IPS DF 4.7 (cell line): ENCODE data around the gene DNAJC30.
"Not testable (repeated sequence)": the region's sequence is repeated elsewhere in the genome, so short reads cannot be mapped to it uniquely, and the experiment has no call there.

Experiments used
- DNase-seq: peaks from one replicate; pipeline ENCODE4 v3.0.0-alpha.2; 2013; ENCODE audit warnings: low spot score; ENCODE audit errors: extremely low read depth

DNAJC30 gene

GRCh38 chr7:73683788-73684693, 788 bp upstream of the DNAJC30 start:
- DNase-seq: no peak

GRCh38 chr7:73682745-73683055, 553 bp downstream of the DNAJC30 start:
- no peak for DNase-seq

DNA sequence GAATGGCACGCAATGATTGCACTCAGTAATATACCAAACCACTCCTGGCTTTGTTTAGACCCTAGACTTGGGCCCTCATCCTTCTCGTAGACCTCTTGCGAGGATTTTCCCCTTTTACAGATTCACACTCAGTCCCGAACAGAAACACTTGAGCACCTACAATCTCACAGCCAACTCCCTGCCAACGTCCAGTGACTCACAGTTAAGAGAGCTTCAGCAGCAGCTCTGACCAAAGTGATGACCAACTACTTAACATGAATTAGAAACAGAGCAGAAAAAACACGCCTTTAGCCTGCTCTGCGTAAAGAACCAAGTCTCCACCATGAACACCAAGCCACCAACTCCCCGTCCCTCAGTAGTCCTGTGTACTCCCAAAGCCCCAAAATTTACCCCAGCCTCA, 2.2 kb downstream of the DNAJC30 start:
- no peak for DNase-seq

GRCh38 chr7:73680501-73680900, 2.8 kb downstream of the DNAJC30 start:
- DNase-seq: no peak

DNA sequence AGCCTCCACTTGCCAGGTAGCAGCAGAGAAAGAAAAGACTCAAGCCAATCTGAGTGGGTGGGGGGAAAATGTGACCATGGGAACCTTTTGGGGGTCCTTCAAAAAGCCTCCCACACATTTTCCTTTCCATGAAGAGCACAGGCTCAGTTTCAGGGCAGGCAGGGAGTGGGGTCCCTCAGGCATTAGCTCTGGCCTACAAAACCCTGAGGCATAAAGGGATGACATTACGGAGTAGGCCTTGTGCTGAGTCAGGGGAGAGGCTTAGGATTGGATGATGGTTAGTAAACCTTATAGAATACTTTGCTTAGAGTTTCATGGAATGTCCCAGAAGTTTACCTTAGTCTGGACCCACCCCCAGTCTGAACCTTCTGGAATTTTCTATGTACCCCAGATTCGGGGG, 3.5 kb downstream of the DNAJC30 start:
- DNase-seq: no peak

GRCh38 chr7:73678862-73679261, 4.4 kb downstream of the DNAJC30 start:
- DNase-seq: no peak

GRCh38 chr7:73676062-73676461, 7.2 kb downstream of the DNAJC30 start:
- not testable (repeated sequence) for DNase-seq

- DNase-seq: no peak
These were observed 8.7 kb downstream of the DNAJC30 start for GRCh38 chr7:73674468-73675124.

DNA sequence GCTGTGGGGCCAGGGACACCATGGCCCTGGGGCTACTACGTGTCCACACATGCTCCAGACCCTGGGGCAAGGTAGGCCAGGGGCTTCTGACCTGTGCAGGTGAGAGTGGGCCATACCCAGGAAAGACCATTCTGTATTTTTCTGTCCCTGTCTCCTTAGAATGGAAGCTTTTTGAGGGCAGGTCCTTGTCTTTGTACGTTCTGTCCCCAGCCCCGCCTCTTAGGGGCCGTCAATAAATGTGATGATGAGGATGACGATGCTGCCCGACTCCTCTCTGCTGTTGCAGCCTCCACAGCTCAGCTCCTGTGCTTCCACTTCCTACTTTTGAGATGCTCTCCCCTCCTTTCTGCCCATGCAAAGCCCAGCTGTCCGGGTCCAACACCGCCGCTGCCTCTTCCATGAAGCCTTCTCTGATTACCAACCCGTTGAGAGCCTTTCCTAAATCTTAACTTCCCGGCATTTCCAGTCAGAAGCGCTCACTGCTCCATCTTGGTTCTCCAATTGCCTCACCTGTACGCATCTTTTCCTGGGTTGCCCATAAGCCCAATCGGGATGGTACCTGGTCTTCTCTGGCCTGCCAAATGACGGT, 11.3 kb downstream of the DNAJC30 start:
- DNase-seq: no peak

DNA sequence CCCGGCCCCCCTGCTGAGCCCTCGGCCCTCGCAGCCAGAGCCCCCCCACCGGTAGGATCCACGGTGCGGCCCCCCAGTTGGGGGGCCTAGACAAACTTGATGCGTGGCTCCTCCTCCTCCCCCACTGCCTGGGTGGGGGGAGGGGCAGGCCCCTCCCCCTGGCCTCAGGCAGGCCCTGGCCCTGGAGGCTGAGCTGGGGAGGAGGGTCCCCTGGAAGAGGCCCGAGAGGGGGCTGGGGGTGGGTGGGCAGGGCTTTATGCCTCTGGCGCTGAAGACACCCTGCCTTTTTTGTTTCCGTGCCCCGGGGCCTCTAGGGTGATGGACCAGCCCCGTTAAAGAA, 12.0 kb downstream of the DNAJC30 start:
- no peak for DNase-seq

GRCh38 chr7:73669858-73670385, 13.3 kb downstream of the DNAJC30 start:
- no peak for DNase-seq

DNA sequence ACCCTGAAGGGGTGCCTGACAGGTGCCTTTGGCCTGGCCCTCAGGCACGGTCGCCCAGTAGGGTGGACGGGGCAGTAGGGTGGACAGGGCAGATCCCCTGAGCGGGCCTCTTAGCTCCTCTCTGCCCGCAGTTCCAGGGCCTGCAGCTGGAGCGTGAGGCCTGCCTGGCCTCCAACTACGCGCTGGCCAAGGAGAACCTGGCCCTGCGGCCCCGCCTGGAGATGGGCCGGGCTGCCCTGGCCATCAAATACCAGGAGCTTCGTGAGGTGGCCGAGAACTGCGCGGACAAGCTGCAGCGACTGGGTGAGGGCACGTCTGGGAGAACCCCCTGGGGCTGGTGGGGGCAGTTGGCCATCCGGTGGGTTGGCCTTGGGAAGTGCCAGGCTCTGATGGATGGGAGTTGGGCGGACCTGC, 14.0 kb downstream of the DNAJC30 start:
- no peak for DNase-seq

GRCh38 chr7:73668886-73669230, 14.4 kb downstream of the DNAJC30 start:
- no peak for DNase-seq

DNA sequence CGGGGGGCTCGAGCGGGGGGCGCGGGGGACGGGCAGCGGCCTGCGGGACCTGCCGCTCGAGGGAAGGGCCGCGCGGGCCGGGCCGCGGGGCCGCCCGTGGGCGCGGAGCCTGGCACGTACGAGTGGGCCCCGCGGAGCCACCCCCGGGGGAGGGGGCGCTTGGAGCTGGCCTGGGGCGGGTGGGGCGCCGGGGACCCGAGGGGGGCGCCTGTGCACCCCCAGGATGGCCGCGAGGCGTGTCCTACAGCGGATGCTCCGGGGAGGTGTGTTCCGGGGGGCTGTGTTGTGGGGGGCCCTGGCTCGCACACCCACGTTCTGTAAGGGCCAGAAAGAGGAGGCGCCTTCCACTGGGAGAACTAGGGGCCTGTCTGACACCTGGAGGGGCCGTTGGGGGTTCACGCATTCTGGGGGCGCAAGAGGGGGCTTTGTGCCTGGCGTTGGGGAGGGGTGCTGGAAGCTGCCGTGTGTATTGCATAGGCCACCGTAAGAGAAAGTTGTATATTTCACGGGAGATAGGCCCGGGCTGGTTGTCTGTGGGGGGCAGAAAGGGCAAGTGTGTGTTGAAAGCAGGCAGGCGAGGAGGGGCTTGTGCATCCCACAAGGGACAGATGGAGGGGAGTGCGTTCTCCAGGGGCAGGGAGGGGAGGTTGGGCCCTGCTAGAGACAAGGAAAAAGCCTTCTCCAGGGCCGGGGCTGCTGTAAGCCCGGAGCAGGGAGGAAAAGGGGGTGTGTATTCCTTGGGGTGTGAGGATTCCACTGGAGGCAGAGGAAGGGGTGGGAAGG, 15.0 kb downstream of the DNAJC30 start:
- DNase-seq: no peak

DNA sequence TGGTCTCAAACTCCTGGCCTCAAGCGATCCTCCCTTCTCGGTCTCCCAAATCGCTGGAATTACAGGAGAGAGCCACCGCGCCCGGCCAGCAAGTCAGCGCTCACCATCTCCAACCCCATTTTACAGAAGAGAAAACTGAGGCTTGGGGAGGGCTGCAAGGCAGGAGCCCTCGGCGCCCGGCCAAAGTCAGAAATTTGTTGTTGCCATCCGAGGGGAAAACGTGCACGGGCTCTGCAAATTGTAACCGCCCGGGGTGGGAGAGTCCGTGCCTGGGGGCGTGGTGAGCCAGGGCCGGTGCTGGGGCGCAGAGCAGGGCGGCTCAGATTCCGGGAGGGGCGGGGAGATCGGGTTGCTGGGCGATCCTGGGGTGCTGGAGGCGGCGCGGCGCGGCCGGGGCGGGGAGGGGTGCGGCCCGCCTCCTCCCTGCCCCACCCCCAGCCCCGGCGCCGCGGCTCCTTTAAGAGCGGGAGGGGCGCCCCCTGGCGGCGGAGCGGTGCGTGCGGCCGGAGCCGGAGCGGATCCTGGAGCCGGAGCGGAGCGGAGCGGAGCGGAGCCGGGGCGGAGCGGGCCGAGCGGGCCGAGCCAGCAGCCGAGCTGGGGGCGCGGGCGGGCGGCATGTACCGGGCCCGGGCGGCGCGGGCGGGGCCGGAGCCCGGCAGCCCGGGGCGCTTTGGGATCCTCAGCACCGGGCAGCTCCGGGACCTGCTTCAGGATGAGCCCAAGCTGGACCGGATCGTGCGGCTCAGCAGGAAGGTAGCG, 15.7 kb downstream of the DNAJC30 start, which contains the start of gene VPS37D:
VPS37D (plus strand) TSS at position 488 of the 759 bp plus-strand sequence; CDS start at position 616, 128 bp downstream.
- DNase-seq: no peak

DNA sequence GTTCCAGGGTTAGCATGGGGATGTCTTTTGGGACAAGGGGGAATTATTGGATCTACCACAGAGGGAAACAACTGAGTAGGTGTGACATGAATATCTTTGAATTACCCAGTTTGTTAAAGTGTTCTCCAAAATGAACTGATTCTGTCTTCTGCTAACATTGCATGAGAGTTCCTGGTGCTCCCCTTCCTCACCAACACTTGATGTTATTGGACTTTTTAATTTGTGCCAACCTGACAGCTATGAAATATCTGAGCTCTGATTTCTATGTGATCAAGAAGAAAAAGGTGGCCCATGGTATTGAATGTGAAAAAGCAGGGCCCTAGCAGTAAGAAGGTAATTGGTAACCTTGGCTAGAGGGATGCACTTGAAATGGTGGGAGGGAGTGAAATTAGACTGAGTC, 20.2 kb downstream of the DNAJC30 start:
- DNase-seq: no peak

- not testable (repeated sequence) for DNase-seq
These were observed 22.7 kb downstream of the DNAJC30 start for GRCh38 chr7:73660594-73660993.

GRCh38 chr7:73659983-73660382, 23.3 kb downstream of the DNAJC30 start:
- no peak for DNase-seq

GRCh38 chr7:73655309-73655708, 27.9 kb downstream of the DNAJC30 start:
- not testable (repeated sequence) for DNase-seq

- DNase-seq: no peak
These were observed 30.7 kb downstream of the DNAJC30 start for GRCh38 chr7:73652541-73652949.

DNA sequence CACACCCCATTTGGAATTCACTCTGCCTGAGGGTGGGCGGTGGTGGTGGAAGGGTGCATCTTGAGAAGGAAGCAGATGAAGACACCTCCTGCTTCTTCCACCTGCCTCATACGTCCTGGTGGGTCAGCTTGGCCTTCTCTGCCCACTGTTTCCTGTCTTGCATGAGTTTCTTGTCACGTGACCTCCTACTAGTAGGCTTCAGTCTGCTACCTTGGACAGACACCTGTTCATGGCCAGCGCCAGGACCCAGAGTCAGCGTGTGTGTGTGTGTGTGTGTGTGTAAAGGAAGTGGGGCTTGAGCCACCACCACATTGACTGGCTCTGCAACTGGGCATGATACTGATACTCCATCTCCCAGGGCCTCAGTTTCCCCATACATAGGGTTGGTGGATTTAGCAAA, 32.7 kb downstream of the DNAJC30 start:
- no peak for DNase-seq
